ENCODE data around the gene TMEM163. TPM values are rescaled to one million over a fixed set of nuclear protein-coding genes. Genes with fewer than 3 reads are reported as not detected.

Gene TMEM163
- total RNA-seq, 1 experiment from 2014 or later = 4.1 TPM

DNA sequence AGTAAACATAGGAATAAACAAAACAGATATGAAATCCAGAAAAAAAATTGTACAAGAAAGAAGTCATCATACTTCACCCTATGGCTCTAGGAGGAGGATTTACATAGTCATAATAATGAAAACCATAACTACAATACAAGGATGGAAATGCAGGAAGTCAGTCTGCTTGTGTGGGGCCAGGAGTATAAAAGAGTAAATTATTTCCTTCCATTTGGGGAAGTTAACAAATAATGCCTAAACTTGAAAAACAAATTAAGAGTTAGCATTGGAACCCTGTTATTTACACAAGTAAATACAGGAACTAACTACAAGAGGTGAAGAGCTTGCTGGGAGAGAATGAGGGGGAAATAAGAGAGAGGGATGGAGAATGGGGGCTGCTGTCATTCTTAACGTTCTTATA, 15.4 kb downstream of the TMEM163 start:
- Mint-ChIP-seq H3K9me3 (ENCODE audit: unreplicated experiment) (no peaks in the 10 kb centered on the region), H3K36me3 (ENCODE audit: insufficient read depth, unreplicated experiment) (peaks cover 6% of the 10 kb centered on the region), H3K27ac (ENCODE audit: unreplicated experiment) (no peak overlapping the region), H3K27me3 (ENCODE audit: insufficient read depth, unreplicated experiment) (peaks cover 8% of the 10 kb centered on the region), H3K4me1 (ENCODE audit: low read depth, unreplicated experiment) (peaks cover 15% of the 10 kb centered on the region), H3K4me3 (ENCODE audit: unreplicated experiment) (no peak overlapping the region)
- no peak for TF ChIP-seq CTCF (IDR thresholded peaks at IDR 0.05; ENCODE audit: insufficient read depth in 1 of 2, low read depth in 1 of 2, low read length in 1 of 2, severe bottlenecking in 1 of 2, unreplicated experiment in 1 of 2)
- H3K27me3 ChIP-seq (replicated peaks; ENCODE audit: control insufficient read depth, insufficient read depth, low read length) = no peaks in the 10 kb centered on the region
- H3K9me3 ChIP-seq = no peaks in the 10 kb centered on the region
- BruUV-seq (replicated peaks) = no TSS peak
- DNase-seq = no peak
- ChIA-PET CTCF (no interaction called here), POLR2A (no interaction called here)
- no peaks in the 10 kb centered on the region for H3K36me3 ChIP-seq (ENCODE audit: control insufficient read depth, insufficient read depth, low read length)
- intact Hi-C loops (cut with micrococcal nuclease; ENCODE audit: unreplicated experiment) = no loop called here
- no peak overlapping the region for H3K4me3 ChIP-seq (ENCODE audit: low read depth, low read length)
- peaks cover 14% of the 10 kb centered on the region for H3K4me1 ChIP-seq

- no peaks in the 10 kb centered on the region for H3K9me3 ChIP-seq
- no peaks in the 10 kb centered on the region for H3K9me3 Mint-ChIP-seq (ENCODE audit: unreplicated experiment)
- H3K27ac Mint-ChIP-seq (ENCODE audit: unreplicated experiment) = no peak overlapping the region
- BruUV-seq (replicated peaks) = no TSS peak
- H3K36me3 ChIP-seq (ENCODE audit: control insufficient read depth, insufficient read depth, low read length) = no peaks in the 10 kb centered on the region
- no peaks in the 10 kb centered on the region for H3K4me1 ChIP-seq
- CTCF ChIA-PET = no interaction called here
- no peaks in the 10 kb centered on the region for H3K36me3 Mint-ChIP-seq (ENCODE audit: insufficient read depth, unreplicated experiment)
- TF ChIP-seq CTCF (IDR thresholded peaks at IDR 0.05; ENCODE audit: insufficient read depth in 1 of 2, low read depth in 1 of 2, low read length in 1 of 2, severe bottlenecking in 1 of 2, unreplicated experiment in 1 of 2) = no peak
- no peak for DNase-seq
- no peaks in the 10 kb centered on the region for H3K27me3 ChIP-seq (replicated peaks; ENCODE audit: control insufficient read depth, insufficient read depth, low read length)
- POLR2A ChIA-PET = no interaction called here
- peaks cover 13% of the 10 kb centered on the region for H3K27me3 Mint-ChIP-seq (ENCODE audit: insufficient read depth, unreplicated experiment)
- H3K4me3 ChIP-seq (ENCODE audit: low read depth, low read length) = no peak overlapping the region
- H3K4me1 Mint-ChIP-seq (ENCODE audit: low read depth, unreplicated experiment) = no peaks in the 10 kb centered on the region
- H3K4me3 Mint-ChIP-seq (ENCODE audit: unreplicated experiment) = no peak overlapping the region
- intact Hi-C loops (cut with micrococcal nuclease; ENCODE audit: unreplicated experiment) = no loop called here
Observed at GRCh38 chr2:134700730-134701129, 18.1 kb downstream of the TMEM163 start.

GRCh38 chr2:134694411-134694810, 24.4 kb downstream of the TMEM163 start:
- H3K9me3 ChIP-seq = no peaks in the 10 kb centered on the region
- CTCF ChIA-PET = no interaction called here
- no peak for TF ChIP-seq CTCF (IDR thresholded peaks at IDR 0.05; ENCODE audit: insufficient read depth in 1 of 2, low read depth in 1 of 2, low read length in 1 of 2, severe bottlenecking in 1 of 2, unreplicated experiment in 1 of 2)
- Mint-ChIP-seq H3K36me3 (ENCODE audit: insufficient read depth, unreplicated experiment) (no peaks in the 10 kb centered on the region), H3K4me3 (ENCODE audit: unreplicated experiment) (no peak overlapping the region), H3K4me1 (ENCODE audit: low read depth, unreplicated experiment) (no peaks in the 10 kb centered on the region), H3K27ac (ENCODE audit: unreplicated experiment) (no peak overlapping the region), H3K9me3 (ENCODE audit: unreplicated experiment) (no peaks in the 10 kb centered on the region), H3K27me3 (ENCODE audit: insufficient read depth, unreplicated experiment) (peaks cover 7% of the 10 kb centered on the region)
- BruUV-seq (replicated peaks) = no TSS peak
- POLR2A ChIA-PET = no interaction called here
- no peak overlapping the region for H3K4me3 ChIP-seq (ENCODE audit: low read depth, low read length)
- no peaks in the 10 kb centered on the region for H3K36me3 ChIP-seq (ENCODE audit: control insufficient read depth, insufficient read depth, low read length)
- no peaks in the 10 kb centered on the region for H3K4me1 ChIP-seq
- DNase-seq = no peak
- intact Hi-C loops (cut with micrococcal nuclease; ENCODE audit: unreplicated experiment) = loop anchor here (5.0 kb wide), 1 partner anchor 227 kb away; no protein-coding TSS in a partner anchor
- H3K27me3 ChIP-seq (replicated peaks; ENCODE audit: control insufficient read depth, insufficient read depth, low read length) = no peaks in the 10 kb centered on the region

All from Caco-2 (cell line).